ENCODE measurements around the gene TTC28.

- TF ChIP-seq CTCF (IDR thresholded peaks at IDR 0.05) (no peak), POLR2A (IDR thresholded peaks at IDR 0.05) (no peak)
Observed at GRCh38 chr22:28259774-28260312, 419.8 kb downstream of the TTC28 start.

Data from thyroid gland (tissue), 4 donors.